ENCODE measurements around the gene KSR1.
"Not testable (repeated sequence)": the region's sequence is repeated elsewhere in the genome, so short reads cannot be mapped to it uniquely, and the experiment has no call there.

GRCh38 chr17:27427166-27427862 is 28.9 kb upstream of the KSR1 start:
- TF ChIP-seq POLR2A (IDR thresholded peaks at IDR 0.05; ENCODE audit: low read depth, low read length); RBBP5 (conservative IDR thresholded peaks at IDR 0.05); EZH2 (IDR thresholded peaks at IDR 0.05; ENCODE audit: borderline replicate concordance, control insufficient read depth, low read depth, low read length); ESRRA (IDR thresholded peaks at IDR 0.05; ENCODE audit: low read length); BHLHE40 (IDR thresholded peaks at IDR 0.05; ENCODE audit: borderline replicate concordance in 1 of 2, low read depth in 2 of 2, low read length in 1 of 2): not testable (repeated sequence)
- TF ChIP-seq, protein P1, sequence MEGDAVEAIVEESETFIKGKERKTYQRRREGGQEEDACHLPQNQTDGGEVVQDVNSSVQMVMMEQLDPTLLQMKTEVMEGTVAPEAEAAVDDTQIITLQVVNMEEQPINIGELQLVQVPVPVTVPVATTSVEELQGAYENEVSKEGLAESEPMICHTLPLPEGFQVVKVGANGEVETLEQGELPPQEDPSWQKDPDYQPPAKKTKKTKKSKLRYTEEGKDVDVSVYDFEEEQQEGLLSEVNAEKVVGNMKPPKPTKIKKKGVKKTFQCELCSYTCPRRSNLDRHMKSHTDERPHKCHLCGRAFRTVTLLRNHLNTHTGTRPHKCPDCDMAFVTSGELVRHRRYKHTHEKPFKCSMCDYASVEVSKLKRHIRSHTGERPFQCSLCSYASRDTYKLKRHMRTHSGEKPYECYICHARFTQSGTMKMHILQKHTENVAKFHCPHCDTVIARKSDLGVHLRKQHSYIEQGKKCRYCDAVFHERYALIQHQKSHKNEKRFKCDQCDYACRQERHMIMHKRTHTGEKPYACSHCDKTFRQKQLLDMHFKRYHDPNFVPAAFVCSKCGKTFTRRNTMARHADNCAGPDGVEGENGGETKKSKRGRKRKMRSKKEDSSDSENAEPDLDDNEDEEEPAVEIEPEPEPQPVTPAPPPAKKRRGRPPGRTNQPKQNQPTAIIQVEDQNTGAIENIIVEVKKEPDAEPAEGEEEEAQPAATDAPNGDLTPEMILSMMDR (IDR thresholded peaks at IDR 0.05 in 2 of 3, conservative IDR thresholded peaks at IDR 0.05 in 1 of 3; ENCODE audit: control insufficient read depth in 2 of 3, extremely low read depth in 1 of 3, insufficient read depth in 1 of 3, low read depth in 3 of 3, low read length in 3 of 3) = not testable (repeated sequence)

Measured in GM12878 (cell line).